GM12878 (cell line): Measurements from ENCODE around the gene KREMEN2.

Experiments used
- ATF2 ChIP-seq: IDR thresholded peaks from 2 replicates; pipeline ENCODE4 v1.6.1; 2012; ENCODE audit warnings: low read length, inconsistent platforms
- JUND ChIP-seq: IDR thresholded peaks from 2 replicates; pipeline ENCODE4 v1.6.1; 2012; ENCODE audit warnings: low read depth, mild to moderate bottlenecking, low read length, improper control_type of control experiment, moderate library complexity
- NBN ChIP-seq: fragments of 450-650 bp; IDR thresholded peaks from 2 replicates; pipeline ENCODE4 v1.6.1; 2016
- NFYB ChIP-seq: IDR thresholded peaks from 2 replicates; pipeline ENCODE4 v1.6.1; 2011; ENCODE audit warnings: low read depth, mild to moderate bottlenecking, low read length, improper control_type of control experiment, moderate library complexity; ENCODE audit not compliant: insufficient read depth
- SIN3A ChIP-seq: IDR thresholded peaks from 2 replicates; pipeline ENCODE4 v1.6.1; 2012; ENCODE audit warnings: low read depth, low read length, improper control_type of control experiment
- TAF1 ChIP-seq: IDR thresholded peaks from 2 replicates; pipeline ENCODE4 v1.6.1; 2011; ENCODE audit warnings: mild to moderate bottlenecking, low read depth, low read length, borderline replicate concordance
- TCF12 ChIP-seq: IDR thresholded peaks from 2 replicates; pipeline ENCODE4 v1.6.1; 2011; ENCODE audit warnings: low read depth, mild to moderate bottlenecking, low read length
- ZNF622 ChIP-seq: fragments of 450-650 bp; IDR thresholded peaks from 2 replicates; pipeline ENCODE4 v1.6.1; 2017; ENCODE audit warnings: mild to moderate bottlenecking, inconsistent platforms
- TF ChIP-seq, protein P1 (sequence below), 3 experiments: IDR thresholded peaks in 2 of 3; conservative IDR thresholded peaks in 1 of 3; 2 replicates each; pipeline ENCODE4 v1.5.1; 2011; ENCODE audit warnings: low read depth in 3 of 3, low read length in 3 of 3, mild to moderate bottlenecking in 3 of 3, control low read depth in 2 of 3, moderate library complexity in 2 of 3, inconsistent platforms in 1 of 3, mixed read lengths in 1 of 3; ENCODE audit not compliant: control insufficient read depth in 2 of 3, insufficient read depth in 1 of 3; ENCODE audit errors: extremely low read depth in 1 of 3

- TF ChIP-seq NBN (no peak), ATF2 (no peak), SIN3A (no peak), NFYB (no peak), TCF12 (no peak), ZNF622 (no peak), TAF1 (no peak), JUND (no peak)
- TF ChIP-seq, protein P1, sequence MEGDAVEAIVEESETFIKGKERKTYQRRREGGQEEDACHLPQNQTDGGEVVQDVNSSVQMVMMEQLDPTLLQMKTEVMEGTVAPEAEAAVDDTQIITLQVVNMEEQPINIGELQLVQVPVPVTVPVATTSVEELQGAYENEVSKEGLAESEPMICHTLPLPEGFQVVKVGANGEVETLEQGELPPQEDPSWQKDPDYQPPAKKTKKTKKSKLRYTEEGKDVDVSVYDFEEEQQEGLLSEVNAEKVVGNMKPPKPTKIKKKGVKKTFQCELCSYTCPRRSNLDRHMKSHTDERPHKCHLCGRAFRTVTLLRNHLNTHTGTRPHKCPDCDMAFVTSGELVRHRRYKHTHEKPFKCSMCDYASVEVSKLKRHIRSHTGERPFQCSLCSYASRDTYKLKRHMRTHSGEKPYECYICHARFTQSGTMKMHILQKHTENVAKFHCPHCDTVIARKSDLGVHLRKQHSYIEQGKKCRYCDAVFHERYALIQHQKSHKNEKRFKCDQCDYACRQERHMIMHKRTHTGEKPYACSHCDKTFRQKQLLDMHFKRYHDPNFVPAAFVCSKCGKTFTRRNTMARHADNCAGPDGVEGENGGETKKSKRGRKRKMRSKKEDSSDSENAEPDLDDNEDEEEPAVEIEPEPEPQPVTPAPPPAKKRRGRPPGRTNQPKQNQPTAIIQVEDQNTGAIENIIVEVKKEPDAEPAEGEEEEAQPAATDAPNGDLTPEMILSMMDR (IDR thresholded peaks at IDR 0.05 in 2 of 3, conservative IDR thresholded peaks at IDR 0.05 in 1 of 3; ENCODE audit: control insufficient read depth in 2 of 3, extremely low read depth in 1 of 3, insufficient read depth in 1 of 3, low read depth in 3 of 3, low read length in 3 of 3): no peak
Observed at GRCh38 chr16:2937170-2937569, 26.9 kb upstream of the KREMEN2 start.
